SK-N-SH (cell line): ENCODE measurements around the gene NELFA. TPM values are rescaled to one million over a fixed set of nuclear protein-coding genes. Genes with fewer than 3 reads are reported as not detected.

Experiments
- CTCF ChIA-PET: fragments of 300-600, 350-600 bp; formaldehyde crosslinking; extraction: SDS; loops from one replicate; lab custom pipeline; 2021; lab: Yijun Ruan, JAX
- POLR2A ChIA-PET: fragments of 350-600 bp; sonication (Branson Sonifier 250); formaldehyde crosslinking; extraction: SDS; loops from one replicate; lab custom pipeline; 2020; ENCODE audit warnings: antibody characterized with exemption, inconsistent platforms; lab: Yijun Ruan, JAX
- DNase-seq: peaks from one replicate; pipeline ENCODE4 v3.0.0; 2012
- H2AFZ ChIP-seq: fragments of 200-600 bp; sonication (generic); 2 replicates; pipeline ENCODE4 v1.8.1; 2016; ENCODE audit warnings: antibody characterized with exemption, mild to moderate bottlenecking, low read depth
- H3F3A ChIP-seq: fragments of 200-600 bp; sonication (generic); replicated peaks from 2 replicates; pipeline ENCODE3; 2016; ENCODE audit warnings: antibody characterized with exemption, mild to moderate bottlenecking; ENCODE audit not compliant: insufficient read depth
- H3K27ac ChIP-seq, 2 experiments: fragments of 200-500 bp in 1 of 2; fragments of 200-600 bp in 1 of 2; sonication (Bioruptor generic) in 1 of 2; sonication (generic), shearing (Covaris generic) in 1 of 2; 2 replicates each; pipeline versions ENCODE4 v1.5.1 to v1.6.1; 2014 to 2016; ENCODE audit warnings: low read depth in 2 of 2, inconsistent platforms in 1 of 2, low read length in 1 of 2, mild to moderate bottlenecking in 1 of 2, mixed read lengths in 1 of 2
- H3K27me3 ChIP-seq: fragments of 200-600 bp; sonication (generic), shearing (Covaris generic); 2 replicates; pipeline ENCODE4 v1.6.1; 2016; ENCODE audit warnings: mixed run types; ENCODE audit not compliant: insufficient read depth
- H3K36me3 ChIP-seq, 2 experiments: fragments of 200-500 bp in 1 of 2; fragments of 200-600 bp in 1 of 2; sonication (Bioruptor generic) in 1 of 2; sonication (generic) in 1 of 2; replicated peaks in 1 of 2; 2 replicates each; pipeline versions ENCODE3 to v1.5.1; 2014 to 2016; ENCODE audit warnings: low read length in 1 of 2, mild to moderate bottlenecking in 1 of 2; ENCODE audit not compliant: insufficient read depth in 2 of 2, control insufficient read depth in 1 of 2
- H3K4me1 ChIP-seq, 2 experiments: fragments of 200-500 bp in 1 of 2; fragments of 200-600 bp in 1 of 2; sonication (Bioruptor generic) in 1 of 2; sonication (generic), shearing (Covaris generic) in 1 of 2; 2 replicates each; pipeline versions ENCODE4 v1.5.1 to v1.6.1; 2014 to 2016; ENCODE audit warnings: low read depth in 1 of 2, low read length in 1 of 2, mixed run types in 1 of 2; ENCODE audit not compliant: insufficient read depth in 2 of 2, control insufficient read depth in 1 of 2
- H3K4me2 ChIP-seq: fragments of 200-600 bp; sonication (generic), shearing (Covaris generic); 2 replicates; pipeline ENCODE4 v1.6.1; 2017; ENCODE audit warnings: mixed run types
- H3K4me3 ChIP-seq, 2 experiments: fragments of 200-500 bp in 1 of 2; fragments of 200-600 bp in 1 of 2; sonication (Bioruptor generic) in 1 of 2; sonication (generic), shearing (Covaris generic) in 1 of 2; 2 replicates each; pipeline versions ENCODE4 v1.5.1 to v1.8.1; 2014 to 2016; ENCODE audit warnings: low read depth in 2 of 2, inconsistent platforms in 1 of 2, low read length in 1 of 2, mild to moderate bottlenecking in 1 of 2, mixed read lengths in 1 of 2, moderate library complexity in 1 of 2
- H3K79me2 ChIP-seq: fragments of 200-600 bp; sonication (generic); 2 replicates; pipeline ENCODE4 v1.8.1; 2017; ENCODE audit warnings: mild to moderate bottlenecking; ENCODE audit not compliant: insufficient read depth
- H3K9ac ChIP-seq: fragments of 200-600 bp; sonication (generic); 2 replicates; pipeline ENCODE4 v1.6.1; 2017; ENCODE audit warnings: mixed run types
- H3K9me2 ChIP-seq: fragments of 200-600 bp; sonication (generic); 2 replicates; pipeline ENCODE4 v1.6.1; 2017; ENCODE audit warnings: mixed run types
- H3K9me3 ChIP-seq: fragments of 200-600 bp; sonication (generic); 2 replicates; pipeline ENCODE4 v1.6.1; 2017; ENCODE audit warnings: mixed run types, mild to moderate bottlenecking, moderate library complexity
- H4K20me1 ChIP-seq: fragments of 200-600 bp; sonication (generic); 2 replicates; pipeline ENCODE4 v1.6.1; 2017; ENCODE audit warnings: mild to moderate bottlenecking, mixed run types; ENCODE audit not compliant: insufficient read depth
- CHD2 ChIP-seq: fragments of 150-350 bp; IDR thresholded peaks from 2 replicates; pipeline ENCODE4 v1.6.1; 2018; ENCODE audit warnings: low read length; ENCODE audit not compliant: partially characterized antibody
- EZH2phosphoT487 ChIP-seq: fragments of 200-600 bp; sonication (generic); IDR thresholded peaks from 2 replicates; pipeline ENCODE4 v1.6.1; 2017; ENCODE audit warnings: low read depth, mixed run types, mild to moderate bottlenecking, antibody characterized with exemption, moderate library complexity, borderline replicate concordance
- FOSL2 ChIP-seq: IDR thresholded peaks from 2 replicates; pipeline ENCODE4 v1.4.0; 2012; ENCODE audit warnings: low read depth, mild to moderate bottlenecking, moderate library complexity, borderline replicate concordance
- FOXJ3 ChIP-seq: sonication (generic); formaldehyde crosslinking; IDR thresholded peaks from 2 replicates; pipeline ENCODE4 v1.5.1; 2020; ENCODE audit warnings: mild to moderate bottlenecking, missing genetic modification reagents
- FOXM1 ChIP-seq: IDR thresholded peaks from 2 replicates; pipeline ENCODE4 v1.4.0; 2012; ENCODE audit warnings: low read depth, mild to moderate bottlenecking
- GABPA ChIP-seq: IDR thresholded peaks from 2 replicates; pipeline ENCODE4 v1.4.0; 2012; ENCODE audit warnings: low read depth, mild to moderate bottlenecking
- IRF3 ChIP-seq: fragments of 150-350 bp; IDR thresholded peaks from 2 replicates; pipeline ENCODE4 v1.6.1; 2016; ENCODE audit warnings: mild to moderate bottlenecking, low read depth, low read length
- JUND ChIP-seq: IDR thresholded peaks from 2 replicates; pipeline ENCODE4 v1.4.0; 2012
- MAX ChIP-seq: IDR thresholded peaks from 2 replicates; pipeline ENCODE4 v1.4.0; 2012; ENCODE audit warnings: low read depth
- MXI1 ChIP-seq: IDR thresholded peaks from 2 replicates; pipeline ENCODE4 v1.6.1; 2012; ENCODE audit warnings: mild to moderate bottlenecking, low read depth, low read length, improper control_type of control experiment
- NFIC ChIP-seq: IDR thresholded peaks from 2 replicates; pipeline ENCODE4 v1.4.0; 2012; ENCODE audit warnings: borderline replicate concordance
- NRF1 ChIP-seq: IDR thresholded peaks from 2 replicates; pipeline ENCODE4 v1.6.1; 2012; ENCODE audit warnings: low read depth, mild to moderate bottlenecking, low read length
- PBX3 ChIP-seq: IDR thresholded peaks from 2 replicates; pipeline ENCODE4; 2012
- RCOR1 ChIP-seq: fragments of 150-350 bp; IDR thresholded peaks from 2 replicates; pipeline ENCODE4 v1.6.1; 2017; ENCODE audit warnings: antibody characterized with exemption, low read length
- RFX5 ChIP-seq: IDR thresholded peaks from 2 replicates; pipeline ENCODE4 v1.6.1; 2012; ENCODE audit warnings: mild to moderate bottlenecking, improper control_type of control experiment, low read length
- RXRA ChIP-seq: IDR thresholded peaks from 2 replicates; pipeline ENCODE4 v1.4.0; 2012; ENCODE audit warnings: low read depth, mild to moderate bottlenecking, borderline replicate concordance
- SIN3A ChIP-seq: IDR thresholded peaks from 2 replicates; pipeline ENCODE4 v1.6.1; 2012; ENCODE audit warnings: low read depth, mild to moderate bottlenecking, low read length, moderate library complexity, borderline replicate concordance
- SMC3 ChIP-seq: IDR thresholded peaks from 2 replicates; pipeline ENCODE4 v1.6.1; 2012; ENCODE audit warnings: low read depth, low read length, improper control_type of control experiment
- TAF1 ChIP-seq: IDR thresholded peaks from 2 replicates; pipeline ENCODE4 v1.6.1; 2012; ENCODE audit warnings: low read depth, mild to moderate bottlenecking, low read length, moderate library complexity, borderline replicate concordance
- TEAD4 ChIP-seq: IDR thresholded peaks from 2 replicates; pipeline ENCODE4 v1.4.0; 2012; ENCODE audit warnings: mild to moderate bottlenecking, borderline replicate concordance; ENCODE audit not compliant: insufficient read depth
- WGBS: methylation state at CpG from one replicate; pipeline ENCODE4 v1.1.6; 2017; ENCODE audit warnings: low lambda C conversion rate; 5-methylcytosine and 5-hydroxymethylcytosine counted together
- polyA plus RNA-seq, 3 experiments: library from polyadenylated mRNA; depleted of rRNA; stranded (reverse); fragments of >200 nt; gene quantifications; 2 replicates each; pipeline ENCODE4 v1.2.3, GENCODE V29; 2012
- TF ChIP-seq, protein P1 (sequence below): fragments of 200-600 bp; sonication (generic); IDR thresholded peaks from 2 replicates; pipeline ENCODE4 v1.6.1; 2017; ENCODE audit warnings: antibody characterized with exemption, mild to moderate bottlenecking, moderate library complexity

NELFA gene
- polyA plus RNA-seq, 1 of the 3 experiments (the other 2 are of a cell fraction): 26.8 TPM

- Histone ChIP-seq H4K20me1 (peaks cover 8% of the 10 kb centered on the region; the same call in 1 of the 2 replicates), H3K4me1 (peaks cover 0 to 9% of the 10 kb centered on the region in 2 experiments; a peak in 1 of 4 replicates), H3F3A (no peaks in the 10 kb centered on the region), H3K36me3 (peaks cover 7 to 35% of the 10 kb centered on the region in 2 experiments), H3K4me2 (no peak overlapping the region), H2AFZ (no peak overlapping the region), H3K27me3 (no peaks in the 10 kb centered on the region), H3K27ac (no peak overlapping the region), H3K9ac (no peak overlapping the region), H3K4me3 (no peak overlapping the region), H3K9me3 (no peaks in the 10 kb centered on the region), H3K9me2 (no peaks in the 10 kb centered on the region), H3K79me2 (peaks cover 42% of the 10 kb centered on the region)
- DNase-seq: peak; percentile 15
- POLR2A ChIA-PET: no interaction called here
- WGBS: 96% methylated on average over 11 of the region's 11 CpGs
- TF ChIP-seq FOXJ3 (no peak), FOSL2 (no peak), SIN3A (no peak), MAX (no peak), NFIC (no peak), SMC3 (no peak), CHD2 (no peak), TEAD4 (no peak), FOXM1 (no peak), EZH2phosphoT487 (no peak), JUND (no peak), RFX5 (no peak), RXRA (no peak), GABPA (no peak), IRF3 (no peak), RCOR1 (no peak)
- TF ChIP-seq, protein P1, sequence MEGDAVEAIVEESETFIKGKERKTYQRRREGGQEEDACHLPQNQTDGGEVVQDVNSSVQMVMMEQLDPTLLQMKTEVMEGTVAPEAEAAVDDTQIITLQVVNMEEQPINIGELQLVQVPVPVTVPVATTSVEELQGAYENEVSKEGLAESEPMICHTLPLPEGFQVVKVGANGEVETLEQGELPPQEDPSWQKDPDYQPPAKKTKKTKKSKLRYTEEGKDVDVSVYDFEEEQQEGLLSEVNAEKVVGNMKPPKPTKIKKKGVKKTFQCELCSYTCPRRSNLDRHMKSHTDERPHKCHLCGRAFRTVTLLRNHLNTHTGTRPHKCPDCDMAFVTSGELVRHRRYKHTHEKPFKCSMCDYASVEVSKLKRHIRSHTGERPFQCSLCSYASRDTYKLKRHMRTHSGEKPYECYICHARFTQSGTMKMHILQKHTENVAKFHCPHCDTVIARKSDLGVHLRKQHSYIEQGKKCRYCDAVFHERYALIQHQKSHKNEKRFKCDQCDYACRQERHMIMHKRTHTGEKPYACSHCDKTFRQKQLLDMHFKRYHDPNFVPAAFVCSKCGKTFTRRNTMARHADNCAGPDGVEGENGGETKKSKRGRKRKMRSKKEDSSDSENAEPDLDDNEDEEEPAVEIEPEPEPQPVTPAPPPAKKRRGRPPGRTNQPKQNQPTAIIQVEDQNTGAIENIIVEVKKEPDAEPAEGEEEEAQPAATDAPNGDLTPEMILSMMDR: no peak
- CTCF ChIA-PET: no interaction called here
Observed at GRCh38 chr4:1991087-1991486, 17.7 kb downstream of the NELFA start.

- CTCF ChIA-PET: no interaction called here
- Histone ChIP-seq H3K4me1 (peaks cover 0 to 9% of the 10 kb centered on the region in 2 experiments; a peak in 1 of 4 replicates), H3K36me3 (peaks cover 7 to 39% of the 10 kb centered on the region in 2 experiments), H3K27ac (no peak overlapping the region), H3K9me2 (no peaks in the 10 kb centered on the region), H2AFZ (no peak overlapping the region), H3K9me3 (no peaks in the 10 kb centered on the region), H4K20me1 (peaks cover 8% of the 10 kb centered on the region; the same call in 1 of the 2 replicates), H3K4me2 (no peak overlapping the region), H3K9ac (no peak overlapping the region), H3F3A (no peaks in the 10 kb centered on the region), H3K27me3 (no peaks in the 10 kb centered on the region), H3K79me2 (peaks cover 37% of the 10 kb centered on the region), H3K4me3 (no peak overlapping the region)
- WGBS: 86% methylated on average over 5 of the region's 5 CpGs
- DNase-seq: no peak
- POLR2A ChIA-PET: no interaction called here
- no peak for TF ChIP-seq PBX3
- TF ChIP-seq FOXJ3: no peak
- no peak for TF ChIP-seq EZH2phosphoT487
- no peak for TF ChIP-seq TAF1
- no peak for TF ChIP-seq NRF1
- TF ChIP-seq RFX5: no peak
- no peak for TF ChIP-seq MXI1
- no peak for TF ChIP-seq MAX
- no peak for TF ChIP-seq IRF3
Observed at GRCh38 chr4:1990676-1991075, 18.1 kb downstream of the NELFA start.
